AG10803 (cell line): ENCODE measurements around the gene GIMAP8.
A peak's percentile ranks its signal among the peaks of the same experiment; 100 is the strongest.

Experiments
- DNase-seq: peaks from one replicate; pipeline ENCODE4 v3.0.0; 2010; ENCODE audit warnings: low read depth
- H3K4me3 ChIP-seq: 2 replicates; pipeline ENCODE4 v1.5.1; 2011; ENCODE audit warnings: mild to moderate bottlenecking, low read length, control low read depth
- CTCF ChIP-seq: conservative IDR thresholded peaks from 2 replicates; pipeline ENCODE4 v1.5.1; 2011; ENCODE audit warnings: mild to moderate bottlenecking, low read length, control low read depth, inconsistent platforms

Gene GIMAP8

GRCh38 chr7:150431839-150432658, 18.4 kb upstream of the GIMAP8 start:
- no peak overlapping the region for H3K4me3 ChIP-seq
- no peak for DNase-seq
- no peak for TF ChIP-seq CTCF

DNA sequence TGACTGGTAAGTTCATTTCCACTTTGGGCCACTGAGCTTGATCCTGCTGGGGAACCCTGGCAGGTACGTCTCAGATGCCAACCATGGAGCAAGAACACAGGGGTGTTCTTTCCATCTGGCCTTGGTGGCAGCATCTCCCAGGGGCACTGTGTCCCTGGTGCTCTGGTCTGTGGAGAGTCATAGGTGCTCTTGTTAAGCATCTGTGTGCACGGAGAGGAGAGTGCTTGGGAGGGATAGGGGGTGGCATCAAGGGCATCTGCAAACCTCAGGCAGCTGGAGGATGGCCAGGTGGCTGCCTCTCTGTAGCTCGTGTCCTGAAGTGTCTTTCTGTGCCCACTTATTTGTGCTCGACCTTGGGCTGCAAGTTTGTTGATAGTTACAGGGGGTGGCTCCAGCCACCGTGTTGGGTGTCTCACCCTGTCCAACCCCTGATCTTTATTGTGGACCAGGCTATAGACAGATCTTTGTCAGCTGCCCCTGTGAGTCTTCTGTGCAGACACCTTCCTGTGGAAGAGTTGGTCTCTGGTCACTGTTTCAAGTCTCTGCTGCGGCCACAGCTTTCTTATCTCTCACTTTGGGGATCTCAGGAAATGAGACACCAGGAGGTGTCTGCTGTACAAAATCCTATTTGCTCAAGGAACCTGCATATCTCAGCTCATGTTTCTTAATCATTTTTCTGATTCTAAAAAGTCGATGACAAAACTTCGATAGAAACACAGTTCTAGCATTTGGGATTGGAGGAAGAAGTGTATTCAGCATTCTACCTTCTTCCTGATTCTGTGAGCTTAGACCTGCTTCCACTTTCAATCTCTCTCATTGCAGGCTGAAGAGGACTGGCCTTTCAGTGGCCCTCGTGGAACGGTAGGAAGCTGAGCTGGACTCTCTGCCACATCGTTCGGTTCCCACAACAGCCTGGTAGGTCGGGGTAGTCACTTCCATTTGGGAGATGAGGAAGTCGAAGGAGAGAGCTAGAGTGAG, 17.2 kb upstream of the GIMAP8 start:
- H3K4me3 ChIP-seq, result no peak overlapping the region
- TF ChIP-seq CTCF, result no peak
- DNase-seq, result no peak

DNA sequence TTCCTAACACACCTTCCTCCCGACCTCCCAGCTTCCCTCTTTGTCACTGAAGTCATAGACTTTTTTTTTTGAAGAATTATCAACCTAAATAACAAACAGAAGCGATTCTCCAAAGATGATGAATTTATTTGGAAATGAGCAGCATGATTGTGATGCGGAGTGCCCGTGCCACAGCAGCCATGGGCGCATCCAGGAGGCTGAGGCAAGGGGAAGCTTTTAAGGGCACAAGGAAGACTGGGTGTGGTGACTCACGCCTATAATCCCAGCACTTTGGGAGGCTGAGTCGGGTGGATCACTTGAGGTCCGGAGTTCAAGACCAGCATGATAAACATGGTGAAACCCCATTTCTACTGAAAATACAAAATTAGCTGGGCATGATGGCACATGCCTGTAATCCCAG, 16.2 kb upstream of the GIMAP8 start:
- H3K4me3 ChIP-seq, result no peak overlapping the region
- no peak for DNase-seq
- TF ChIP-seq CTCF, result no peak

- H3K4me3 ChIP-seq, result no peak overlapping the region
- TF ChIP-seq CTCF, result no peak
- DNase-seq, result no peak
Measured at GRCh38 chr7:150435047-150435389, 15.4 kb upstream of the GIMAP8 start.

GRCh38 chr7:150435390-150436073, 14.9 kb upstream of the GIMAP8 start:
- TF ChIP-seq CTCF, result no peak
- H3K4me3 ChIP-seq, result no peak overlapping the region
- no peak for DNase-seq

GRCh38 chr7:150439967-150440366, 10.5 kb upstream of the GIMAP8 start:
- peak; percentile 9 for DNase-seq
- H3K4me3 ChIP-seq, result no peak overlapping the region
- TF ChIP-seq CTCF, result no peak
